ENCODE measurements around the gene SMYD3. TPM values are rescaled to one million over a fixed set of nuclear protein-coding genes. Genes with fewer than 3 reads are reported as not detected.

SMYD3 gene
- total RNA-seq, 1 donor from 2014 or later, result 17.3 TPM

Other genes with a start within 250 kb of the SMYD3 start
- 11.6 and 12.5 TPM in 2 replicates for gene TFB2M, start 59.0 kb upstream of the SMYD3 start, total RNA-seq
- 13.1 and 32.5 TPM in 2 replicates for gene CNST, start 59.2 kb upstream of the SMYD3 start, total RNA-seq
- gene SCCPDH, start 217.1 kb upstream of the SMYD3 start, total RNA-seq, result 39.4 and 39.9 TPM in 2 replicates

All from lung microvascular endothelial cell (primary cell).